Sigmoid colon (tissue), 7 donors: ENCODE results near the gene RPL36AL. TPM values are rescaled to one million over a fixed set of nuclear protein-coding genes. Genes with fewer than 3 reads are reported as not detected.
"Not testable (repeated sequence)": the region's sequence is repeated elsewhere in the genome, so short reads cannot be mapped to it uniquely, and the experiment has no call there.

Experiments used
- DNase-seq: peaks from one replicate; pipeline ENCODE4 v3.0.0-alpha.2; 2019
- H3K27ac ChIP-seq, 4 donors: fragments of 200-600 bp; sonication (generic); one replicate each; pipeline ENCODE4 v1.5.1; 2016 to 2019; ENCODE audit warnings: mild to moderate bottlenecking in 1 of 4
- H3K27me3 ChIP-seq, 3 donors: fragments of 200-600 bp; sonication (generic); one replicate each; pipeline ENCODE4 v1.5.1; 2019; ENCODE audit warnings: mild to moderate bottlenecking in 1 of 3
- H3K36me3 ChIP-seq, 4 donors: fragments of 200-600 bp; sonication (generic); one replicate each; pipeline ENCODE4 v1.5.1; 2016 to 2019
- H3K4me1 ChIP-seq, 4 donors: fragments of 200-600 bp; sonication (generic); one replicate each; pipeline ENCODE4 v1.5.1; 2017 to 2019
- H3K4me3 ChIP-seq, 4 donors: fragments of 200-600 bp; sonication (generic); one replicate each; pipeline ENCODE4 v1.5.1; 2017 to 2019; ENCODE audit warnings: mild to moderate bottlenecking in 2 of 4, moderate library complexity in 1 of 4
- H3K9me3 ChIP-seq, 4 donors: fragments of 200-600 bp in 3 of 4; sonication (generic) in 3 of 4; one replicate each; pipeline versions ENCODE4 v1.5.1 to v1.6.1; 2013 to 2019
- EP300 ChIP-seq, 4 donors: sonication (generic); formaldehyde crosslinking; IDR thresholded peaks; one replicate each; pipeline ENCODE4 v1.6.1; 2017; ENCODE audit warnings: antibody characterized with exemption in 4 of 4
- POLR2A ChIP-seq, 2 donors: fragments of 450-650 bp; IDR thresholded peaks; one replicate each; pipeline ENCODE4 v1.6.1; 2016; ENCODE audit warnings: antibody characterized with exemption in 2 of 2, mild to moderate bottlenecking in 2 of 2, moderate library complexity in 2 of 2
- POLR2AphosphoS5 ChIP-seq, 4 donors: sonication (generic); formaldehyde crosslinking; IDR thresholded peaks; one replicate each; pipeline ENCODE4 v1.6.1; 2017; ENCODE audit warnings: antibody characterized with exemption in 4 of 4
- WGBS, 2 donors: extraction: QIAGEN DNeasy Blood & Tissue Kit; methylation state at CpG; one replicate each; pipeline ENCODE4 v1.1.7; 2013; 5-methylcytosine and 5-hydroxymethylcytosine counted together
- intact Hi-C: fragments of 100-400 bp; cut with DNase I; formaldehyde crosslinking; loops from one replicate; pipeline ENCODE4 v1.15.1; 2023
- polyA plus RNA-seq, 3 donors: library from polyadenylated mRNA; stranded (reverse); fragments of 200-250 nt; gene quantifications; one replicate each; pipeline ENCODE4 v1.2.3, GENCODE V29; 2013
- total RNA-seq, 4 donors: library from RNA; depleted of rRNA; stranded (reverse); fragments of >200 nt; gene quantifications; one replicate each; pipeline ENCODE4 v1.1.0, GENCODE V29; 2016
- TF ChIP-seq, protein P1 (sequence below), 4 experiments: fragments of 450-650 bp in 3 of 4; fragments of 200-600 bp in 1 of 4; IDR thresholded peaks; one replicate each; pipeline ENCODE4 v1.5.1; 2016 to 2019; ENCODE audit warnings: antibody characterized with exemption in 4 of 4, mild to moderate bottlenecking in 3 of 4, moderate library complexity in 2 of 4
- donor health status: healthy with polysubstance abuse.
- donor health status: Bipolar disorder and iron deficiency.
- donor health status: healthy.

RPL36AL gene
- total RNA-seq (100 to 1,000 TPM; 183 to 446 (median 295) TPM), polyA plus RNA-seq (100 to 1,000 TPM; 527 to 799 (median 731) TPM)

DNA sequence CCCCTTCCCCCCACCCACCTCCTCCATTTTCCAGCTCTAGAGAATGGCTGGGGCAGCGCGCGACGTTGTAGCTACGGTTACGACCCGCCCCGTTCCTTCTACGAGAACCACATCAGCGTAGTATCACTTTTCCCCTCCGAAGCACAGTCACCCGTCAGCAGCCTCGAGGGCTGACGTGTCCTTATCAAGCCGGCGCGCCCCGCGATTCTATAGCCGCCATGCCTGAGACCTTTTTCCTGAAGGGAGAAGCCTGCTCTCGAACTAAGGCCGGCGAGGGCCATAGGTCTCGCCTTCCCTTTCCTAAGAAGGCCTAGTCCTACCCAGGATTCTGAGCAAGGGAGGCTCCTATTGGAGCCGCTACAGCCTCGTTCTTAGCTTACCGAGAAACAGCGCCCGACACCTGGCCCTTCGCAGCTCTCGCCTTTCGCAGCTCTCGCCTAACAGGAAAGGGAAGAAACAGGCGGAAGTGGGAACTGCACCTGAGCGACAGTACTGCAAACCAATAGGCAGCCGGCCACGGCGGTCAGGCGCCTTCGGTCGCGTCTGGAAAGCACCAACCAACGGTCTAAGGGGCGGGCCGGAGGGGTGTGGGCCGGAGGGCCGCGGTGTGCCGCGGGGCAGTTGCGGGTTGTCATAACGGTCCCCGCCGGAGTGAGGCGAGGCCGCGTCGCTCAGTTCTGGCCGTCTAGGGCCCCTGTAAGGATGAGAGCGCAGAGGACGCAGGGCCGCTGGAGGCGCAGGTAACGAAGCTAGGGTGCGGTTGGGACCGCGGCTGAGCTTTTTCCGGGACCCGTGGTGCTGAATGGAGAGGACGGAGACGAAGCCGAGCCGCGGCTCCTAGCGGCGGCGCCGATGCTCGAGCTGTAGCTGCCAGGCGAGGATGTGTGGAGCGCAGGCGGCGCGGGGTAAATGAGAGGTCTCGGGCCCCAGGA, at the start of gene RPL36AL, which contains the start of gene MGAT2:
TSS of gene RPL36AL (minus strand) at position 445 of the 932 bp plus-strand sequence. CDS start 1,522 bp downstream, outside the sequence.
TSS of gene MGAT2 (plus strand) at position 618 of the 932 bp plus-strand sequence. CDS start 470 bp downstream, outside the sequence.
- Histone ChIP-seq H3K36me3 (peaks cover 0 to 14% (median 3%) of the 10 kb centered on the region in 4 donors), H3K4me1 (peaks cover 0 to 44% (median 35%) of the 10 kb centered on the region in 4 donors), H3K9me3 (no peaks in the 10 kb centered on the region), H3K27ac (peak within 1 kb of the TSS; percentile 90 to 97 (median 92)), H3K4me3 (peak within 1 kb of the TSS; percentile 73 to 95 (median 82)), H3K27me3 (no peaks in the 10 kb centered on the region)
- DNase-seq, result peak; percentile 99
- TF ChIP-seq POLR2AphosphoS5 (IDR thresholded peaks at IDR 0.05) (peak; percentile 96 to 99 (median 99)), EP300 (IDR thresholded peaks at IDR 0.05) (peak in 1 of 4 donors; percentile 27), POLR2A (IDR thresholded peaks at IDR 0.05) (peak; percentile 95 to 98)
- TF ChIP-seq, protein P1, sequence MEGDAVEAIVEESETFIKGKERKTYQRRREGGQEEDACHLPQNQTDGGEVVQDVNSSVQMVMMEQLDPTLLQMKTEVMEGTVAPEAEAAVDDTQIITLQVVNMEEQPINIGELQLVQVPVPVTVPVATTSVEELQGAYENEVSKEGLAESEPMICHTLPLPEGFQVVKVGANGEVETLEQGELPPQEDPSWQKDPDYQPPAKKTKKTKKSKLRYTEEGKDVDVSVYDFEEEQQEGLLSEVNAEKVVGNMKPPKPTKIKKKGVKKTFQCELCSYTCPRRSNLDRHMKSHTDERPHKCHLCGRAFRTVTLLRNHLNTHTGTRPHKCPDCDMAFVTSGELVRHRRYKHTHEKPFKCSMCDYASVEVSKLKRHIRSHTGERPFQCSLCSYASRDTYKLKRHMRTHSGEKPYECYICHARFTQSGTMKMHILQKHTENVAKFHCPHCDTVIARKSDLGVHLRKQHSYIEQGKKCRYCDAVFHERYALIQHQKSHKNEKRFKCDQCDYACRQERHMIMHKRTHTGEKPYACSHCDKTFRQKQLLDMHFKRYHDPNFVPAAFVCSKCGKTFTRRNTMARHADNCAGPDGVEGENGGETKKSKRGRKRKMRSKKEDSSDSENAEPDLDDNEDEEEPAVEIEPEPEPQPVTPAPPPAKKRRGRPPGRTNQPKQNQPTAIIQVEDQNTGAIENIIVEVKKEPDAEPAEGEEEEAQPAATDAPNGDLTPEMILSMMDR (IDR thresholded peaks at IDR 0.05), result peak in 3 of 4 experiments; percentile 11 to 25 (median 14)
- intact Hi-C loops, result loop anchor here (1.0 to 5.0 kb wide), 3 partner anchors 14 to 33 kb away; partner anchors contain the start of genes DNAAF2, LRR1 and RPS29
- WGBS, 2 donors, result 0% methylated on average over 85 of the region's 85 CpGs

DNA sequence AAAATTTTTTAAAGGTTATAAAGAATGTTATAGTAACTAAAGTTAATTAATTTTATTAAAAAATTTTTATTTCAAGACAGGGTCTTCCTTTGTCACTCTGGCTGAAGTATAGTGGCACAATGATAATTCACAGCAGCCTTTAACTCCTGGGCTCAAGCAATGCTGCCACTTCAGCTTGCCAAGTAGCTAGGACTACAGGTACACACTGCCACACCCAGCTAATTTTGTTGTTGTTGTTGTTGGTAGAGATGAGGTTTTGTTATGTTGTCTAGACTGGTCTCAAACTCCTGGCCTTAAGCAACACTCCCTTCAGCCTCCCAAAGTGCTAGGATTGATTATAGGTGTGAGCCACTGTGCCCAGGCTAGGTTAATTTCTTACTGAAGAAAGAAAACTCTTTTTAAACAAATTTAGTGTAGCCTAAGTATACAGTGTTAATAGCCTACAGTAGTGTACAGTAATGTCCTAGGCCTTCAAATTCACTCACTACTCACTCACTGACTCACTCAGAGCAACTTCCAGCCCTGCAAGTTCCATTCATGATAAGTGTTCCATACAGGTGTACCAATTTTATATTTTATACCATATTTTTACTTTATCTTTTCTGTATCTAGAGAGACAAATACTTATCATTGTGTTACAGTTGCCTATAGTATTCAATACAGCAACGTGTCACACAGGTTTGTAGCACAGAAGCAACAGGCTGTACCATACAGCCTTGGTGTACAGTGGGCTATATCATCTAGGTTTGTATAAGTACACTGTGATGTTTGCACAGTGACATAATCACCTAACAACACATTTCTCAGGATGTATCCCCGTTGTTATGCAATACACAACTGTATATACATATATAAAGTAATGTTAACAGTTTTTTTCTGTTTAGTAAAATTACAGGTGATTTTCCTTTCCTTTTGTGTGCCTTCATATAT, 39.4 kb upstream of the RPL36AL start:
- WGBS, 2 donors, result 21 to 70% methylated on average over 2 of the region's 2 CpGs
- DNase-seq, result no peak
- Histone ChIP-seq H3K36me3 (no peaks in the 10 kb centered on the region), H3K9me3 (no peaks in the 10 kb centered on the region), H3K27ac (no peak overlapping the region), H3K4me3 (no peak overlapping the region), H3K4me1 (no peaks in the 10 kb centered on the region), H3K27me3 (no peaks in the 10 kb centered on the region)
- intact Hi-C loops, result no loop called here
- TF ChIP-seq POLR2AphosphoS5 (IDR thresholded peaks at IDR 0.05), result no peak
- TF ChIP-seq POLR2A (IDR thresholded peaks at IDR 0.05), result no peak
- TF ChIP-seq EP300 (IDR thresholded peaks at IDR 0.05), result no peak
- TF ChIP-seq, protein P1 (IDR thresholded peaks at IDR 0.05), result no peak

DNA sequence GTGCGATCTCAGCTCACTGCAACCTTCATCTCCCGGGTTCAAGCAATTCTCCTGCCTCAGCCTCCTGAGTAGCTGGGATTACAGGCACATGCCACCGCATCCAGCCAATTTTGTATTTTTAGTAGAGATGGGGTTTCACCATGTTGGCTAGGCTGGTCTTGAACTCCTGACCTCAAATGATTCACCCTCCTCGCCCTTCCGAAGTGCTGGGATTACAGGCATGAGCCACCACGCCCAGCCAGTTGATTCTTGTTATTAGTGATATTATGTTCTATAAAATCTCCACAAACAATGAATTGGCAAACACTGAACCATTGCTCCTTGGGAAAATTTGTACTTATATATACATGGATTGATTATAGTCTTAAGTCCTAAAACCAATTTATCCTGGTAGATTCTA, 37.1 kb upstream of the RPL36AL start:
- DNase-seq, H3K36me3 ChIP-seq, H3K4me1 ChIP-seq, intact Hi-C loops, H3K9me3 ChIP-seq, H3K27me3 ChIP-seq, H3K4me3 ChIP-seq, H3K27ac ChIP-seq: not testable (repeated sequence)
- 65 to 86% methylated on average over 6 of the region's 6 CpGs for WGBS, 2 donors

DNA sequence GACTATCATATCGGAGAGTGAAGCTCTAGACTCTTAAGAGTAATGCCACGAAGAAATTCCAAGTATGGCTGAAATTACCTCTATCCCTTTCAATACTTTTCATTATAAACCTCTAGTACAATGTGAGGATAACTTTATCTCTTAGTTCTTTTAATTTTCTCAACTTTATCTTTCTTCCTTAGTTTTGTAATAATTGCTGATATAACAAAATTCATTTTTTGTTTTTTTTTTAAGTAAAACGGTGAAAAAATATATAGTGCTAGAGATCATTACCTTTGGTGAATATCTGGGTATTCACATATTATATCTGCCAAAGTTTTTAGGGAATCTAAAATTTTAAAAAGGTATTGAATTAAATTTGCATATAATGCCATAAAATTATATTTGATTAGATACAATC, 34.1 kb upstream of the RPL36AL start:
- 92 to 95% methylated on average over 3 of the region's 3 CpGs for WGBS, 2 donors
- no peaks in the 10 kb centered on the region for H3K36me3 ChIP-seq
- no peak for DNase-seq
- no peaks in the 10 kb centered on the region for H3K4me1 ChIP-seq
- no peak overlapping the region for H3K4me3 ChIP-seq
- intact Hi-C loops, result no loop called here
- H3K27me3 ChIP-seq, result no peaks in the 10 kb centered on the region
- TF ChIP-seq EP300 (IDR thresholded peaks at IDR 0.05) (no peak), POLR2A (IDR thresholded peaks at IDR 0.05) (no peak), POLR2AphosphoS5 (IDR thresholded peaks at IDR 0.05) (no peak)
- TF ChIP-seq, protein P1 (IDR thresholded peaks at IDR 0.05), result no peak
- no peaks in the 10 kb centered on the region for H3K9me3 ChIP-seq
- no peak overlapping the region for H3K27ac ChIP-seq
